NCI-H526 treated with DMSO at 0.1 percent for 48 hours (cell line): Measurements from ENCODE around the gene CBX3.
"Not testable (repeated sequence)": the region's sequence is repeated elsewhere in the genome, so short reads cannot be mapped to it uniquely, and the experiment has no call there.

Experiments used
- DNase-seq: peaks from one replicate; lab custom pipeline; 2025; lab: John Stamatoyannopoulos, UW

Gene CBX3

DNA sequence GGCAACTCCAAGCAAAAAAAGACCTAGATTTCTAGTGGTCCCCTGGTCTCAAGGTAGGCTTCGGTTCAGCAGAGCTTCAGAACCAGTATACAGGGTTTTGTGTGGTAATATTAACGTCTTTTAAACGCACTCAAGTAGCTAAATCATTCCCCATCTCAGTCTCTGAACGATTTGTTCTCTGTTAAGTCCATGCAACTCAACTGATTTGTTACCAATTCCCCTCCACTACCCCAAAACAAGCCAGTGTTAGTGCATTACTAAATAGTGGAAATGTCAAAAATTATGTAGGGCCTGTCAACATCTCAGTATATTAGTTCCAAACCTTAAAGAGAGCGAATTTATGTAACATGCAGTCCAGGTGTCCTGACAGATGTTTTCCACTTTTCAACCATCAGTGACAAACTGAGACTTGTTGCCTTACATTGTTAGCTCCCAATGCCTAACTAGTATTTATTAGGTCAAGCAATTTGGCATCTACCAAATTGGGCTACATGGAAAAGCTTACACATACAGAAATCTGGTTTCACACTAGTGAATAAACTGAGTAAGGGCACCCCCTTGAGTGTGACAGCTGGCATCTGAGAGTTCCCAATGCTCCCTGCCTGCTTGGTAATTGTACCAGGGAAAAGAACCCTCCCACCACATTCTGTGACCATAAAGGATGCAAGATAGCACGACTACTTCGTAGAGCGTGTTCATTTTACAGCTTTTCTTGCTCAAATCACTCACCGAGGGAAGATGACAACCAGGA is 13.2 kb upstream of the CBX3 start:
- DNase-seq = no peak

GRCh38 chr7:26188957-26189541 is 12.5 kb upstream of the CBX3 start:
- DNase-seq = no peak

DNA sequence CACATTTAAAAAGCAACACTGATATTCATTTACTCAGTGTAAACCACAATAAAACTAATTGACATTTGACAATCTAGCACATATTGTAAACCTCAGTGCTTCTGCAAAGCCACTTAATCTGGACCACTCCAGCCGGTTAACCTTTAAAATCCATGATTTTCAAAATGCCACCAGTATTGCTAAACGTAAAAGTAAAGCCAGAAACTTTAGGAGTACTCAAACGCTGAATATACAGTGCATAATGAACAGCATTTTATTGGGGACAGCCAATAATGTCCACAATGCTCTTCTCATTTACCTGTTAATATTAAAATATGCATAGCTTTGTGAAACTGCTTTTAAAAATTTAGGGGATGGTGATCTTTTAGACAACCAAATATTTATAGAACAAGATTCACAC is 11.8 kb upstream of the CBX3 start:
- DNase-seq = no peak

GRCh38 chr7:26190417-26190869 is 11.1 kb upstream of the CBX3 start:
- DNase-seq = no peak

GRCh38 chr7:26191233-26191973 is 10.1 kb upstream of the CBX3 start:
- no peak for DNase-seq

GRCh38 chr7:26191974-26192479 is 9.5 kb upstream of the CBX3 start:
- no peak for DNase-seq

- DNase-seq = no peak
Observed at GRCh38 chr7:26192485-26193087, 9.0 kb upstream of the CBX3 start.

GRCh38 chr7:26193432-26194207 is 7.9 kb upstream of the CBX3 start:
- no peak for DNase-seq

DNA sequence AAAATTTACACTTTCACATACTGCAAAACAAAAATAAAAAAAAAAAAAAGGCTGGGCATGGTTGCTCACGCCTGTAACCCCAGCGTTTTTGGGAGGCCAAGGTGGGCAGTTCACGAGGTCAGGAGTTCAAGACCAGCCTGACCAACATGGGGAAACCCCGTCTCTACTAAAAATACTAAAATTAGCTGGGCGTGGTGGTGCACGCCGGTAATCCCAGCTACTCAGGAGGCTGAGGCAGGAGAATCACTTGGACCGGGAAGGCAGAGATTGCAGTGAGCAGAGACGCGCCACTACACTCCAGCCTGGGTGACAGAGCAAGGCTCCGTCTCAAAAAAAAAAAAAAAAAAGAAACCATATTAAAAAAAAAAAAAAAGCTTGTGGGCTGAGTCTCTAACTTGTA is 6.8 kb upstream of the CBX3 start:
- not testable (repeated sequence) for DNase-seq

- DNase-seq = no peak
Observed at GRCh38 chr7:26195182-26195581, 6.4 kb upstream of the CBX3 start.

- DNase-seq = no peak
Observed at GRCh38 chr7:26195867-26196657, 5.5 kb upstream of the CBX3 start.

- DNase-seq = no peak
Observed at GRCh38 chr7:26197153-26198115, 4.1 kb upstream of the CBX3 start.

- DNase-seq = no peak
Observed at GRCh38 chr7:26198133-26198780, 3.3 kb upstream of the CBX3 start.

GRCh38 chr7:26198781-26199169 is 2.8 kb upstream of the CBX3 start:
- no peak for DNase-seq

GRCh38 chr7:26199301-26200037 is 2.1 kb upstream of the CBX3 start:
- DNase-seq = no peak

- DNase-seq = peak; percentile 51
Observed at GRCh38 chr7:26200038-26200443, 1.5 kb upstream of the CBX3 start.

DNA sequence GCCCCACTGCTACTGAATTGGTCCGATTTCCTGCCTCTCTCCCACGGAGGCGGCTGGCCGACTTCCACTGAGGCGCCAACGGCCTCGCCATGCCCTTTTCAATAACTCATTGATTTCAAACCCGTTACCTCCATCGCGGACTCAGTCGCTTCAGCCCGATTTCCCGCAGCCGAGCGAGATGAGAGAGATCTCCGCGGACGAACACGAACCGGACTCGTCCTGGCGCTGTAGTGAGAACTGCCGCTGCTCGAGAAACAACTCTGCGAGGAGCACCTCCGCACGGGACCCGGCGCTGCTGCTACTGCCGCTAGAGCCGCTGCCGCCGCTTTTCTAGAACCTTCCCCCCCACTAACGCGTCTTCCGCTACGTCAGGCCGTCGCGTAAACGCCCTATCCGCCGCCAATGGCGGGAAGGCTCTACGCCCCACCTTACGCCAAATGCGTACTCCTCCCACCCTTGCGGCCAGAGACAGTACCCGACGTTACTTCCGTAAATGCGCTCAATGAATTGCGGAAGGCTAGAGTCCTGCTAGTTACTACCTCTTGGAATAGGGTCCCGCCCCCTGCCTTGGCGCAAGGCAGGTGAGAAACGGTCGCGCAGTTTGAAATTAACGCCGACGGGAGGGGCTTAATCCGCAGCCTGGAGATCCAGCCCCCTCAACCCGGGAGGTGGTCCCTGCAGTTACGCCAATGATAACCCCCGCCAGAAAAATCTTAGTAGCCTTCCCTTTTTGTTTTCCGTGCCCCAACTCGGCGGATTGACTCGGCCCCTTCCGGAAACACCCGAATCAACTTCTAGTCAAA is 900 bp upstream of the CBX3 start, which contains the start of gene HNRNPA2B1:
Gene HNRNPA2B1 (minus strand): TSS at position 303 of the 803 bp plus-strand sequence. CDS start 169 bp downstream, at position 134.
- DNase-seq = peak; percentile 95
